GM23338 (cell line): ENCODE results near the gene GMPS. TPM values are rescaled to one million over a fixed set of nuclear protein-coding genes. Genes with fewer than 3 reads are reported as not detected.

ENCODE experiments used
- ATAC-seq: fragments of 200-7000 bp; cut with Tn5 transposase; 3 replicates; pipeline ENCODE4 v1.9.1; 2020
- DNase-seq: peaks from one replicate; pipeline ENCODE4 v3.0.0-alpha.2; 2015; ENCODE audit warnings: low spot score
- H2AFZ ChIP-seq: fragments of 200-600 bp; sonication (generic); 2 replicates; pipeline ENCODE4 v1.8.0; 2016; ENCODE audit warnings: antibody characterized with exemption, mild to moderate bottlenecking, moderate library complexity
- H3F3A ChIP-seq: fragments of 200-600 bp; sonication (generic); replicated peaks from 2 replicates; pipeline ENCODE4 v1.8.0; 2017; ENCODE audit warnings: antibody characterized with exemption, mixed run types, low read depth
- H3K27ac ChIP-seq: fragments of 200-600 bp; sonication (generic); 2 replicates; pipeline ENCODE4 v1.6.1; 2016; ENCODE audit warnings: low read depth
- H3K27me3 ChIP-seq: fragments of 200-600 bp; sonication (generic); 2 replicates; pipeline ENCODE4 v1.8.0; 2016; ENCODE audit warnings: mild to moderate bottlenecking, mixed run types, moderate library complexity; ENCODE audit not compliant: insufficient read depth
- H3K36me3 ChIP-seq: fragments of 200-600 bp; sonication (generic); 2 replicates; pipeline ENCODE4 v1.8.0; 2016; ENCODE audit warnings: mild to moderate bottlenecking; ENCODE audit not compliant: insufficient read depth
- H3K4me1 ChIP-seq: fragments of 200-600 bp; sonication (generic); 2 replicates; pipeline ENCODE4 v1.8.0; 2016; ENCODE audit warnings: mild to moderate bottlenecking, moderate library complexity; ENCODE audit not compliant: insufficient read depth
- H3K4me2 ChIP-seq: fragments of 200-600 bp; sonication (generic); 2 replicates; pipeline ENCODE4 v1.7.1; 2017; ENCODE audit warnings: mixed run types
- H3K4me3 ChIP-seq: fragments of 200-600 bp; sonication (generic); 2 replicates; pipeline ENCODE4 v1.6.1; 2016; ENCODE audit warnings: mixed run types
- H3K79me2 ChIP-seq: fragments of 200-600 bp; sonication (generic); replicated peaks from 2 replicates; pipeline ENCODE4 v1.8.0; 2017; ENCODE audit warnings: mild to moderate bottlenecking; ENCODE audit not compliant: insufficient read depth
- H3K9me2 ChIP-seq: fragments of 200-600 bp; sonication (generic); 2 replicates; pipeline ENCODE4 v1.8.0; 2017; ENCODE audit not compliant: insufficient read depth
- H4K20me1 ChIP-seq: fragments of 200-600 bp; sonication (generic); replicated peaks from 2 replicates; pipeline ENCODE4 v1.8.0; 2017; ENCODE audit warnings: mild to moderate bottlenecking; ENCODE audit not compliant: insufficient read depth
- H3K27ac Mint-ChIP-seq: 2 replicates; pipeline ENCODE4 v1.8.0; 2020; ENCODE audit warnings: inconsistent platforms, mild to moderate bottlenecking, moderate library complexity, mixed read lengths
- H3K27me3 Mint-ChIP-seq: 3 replicates; pipeline ENCODE4 v1.8.0; 2022; ENCODE audit warnings: low read depth, mild to moderate bottlenecking, moderate library complexity, mixed read lengths, inconsistent platforms; ENCODE audit not compliant: insufficient read depth, poor library complexity
- H3K36me3 Mint-ChIP-seq: 3 replicates; pipeline ENCODE4 v1.8.0; 2021; ENCODE audit warnings: low read depth, mild to moderate bottlenecking, inconsistent platforms, moderate library complexity, mixed read lengths
- H3K4me1 Mint-ChIP-seq: 3 replicates; pipeline ENCODE4 v1.8.0; 2020; ENCODE audit warnings: mild to moderate bottlenecking, inconsistent platforms, mixed read lengths
- H3K4me3 Mint-ChIP-seq: 3 replicates; pipeline ENCODE4 v1.8.0; 2021; ENCODE audit warnings: moderate library complexity, mild to moderate bottlenecking, inconsistent platforms, mixed read lengths
- H3K9me3 Mint-ChIP-seq: 3 replicates; pipeline ENCODE4 v1.8.0; 2020; ENCODE audit warnings: moderate library complexity, mild to moderate bottlenecking, inconsistent platforms, mixed read lengths
- EZH2 ChIP-seq: fragments of 200-600 bp; sonication (generic); IDR thresholded peaks from one replicate; pipeline ENCODE4 v1.8.0; 2017; ENCODE audit warnings: antibody characterized with exemption, mild to moderate bottlenecking, low read depth; ENCODE audit not compliant: unreplicated experiment
- EZH2phosphoT487 ChIP-seq: fragments of 200-600 bp; sonication (generic); IDR thresholded peaks from one replicate; pipeline ENCODE4 v1.8.1; 2018; ENCODE audit warnings: antibody characterized with exemption; ENCODE audit not compliant: unreplicated experiment
- JUNB ChIP-seq: IDR thresholded peaks from one replicate; pipeline ENCODE4 v1.6.1; 2016; ENCODE audit warnings: antibody characterized with exemption; ENCODE audit not compliant: unreplicated experiment
- POLR2AphosphoS5 ChIP-seq: IDR thresholded peaks from 2 replicates; pipeline ENCODE4 v1.6.1; 2016; ENCODE audit warnings: antibody characterized with exemption, low read depth
- REST ChIP-seq: IDR thresholded peaks from one replicate; pipeline ENCODE4 v1.6.1; 2018; ENCODE audit warnings: antibody characterized with exemption; ENCODE audit not compliant: unreplicated experiment
- ZNF114 ChIP-seq: fragments of 250-450 bp; sonication (Bioruptor Pico); IDR thresholded peaks from 2 replicates; pipeline ENCODE4 v1.5.0; 2020; ENCODE audit warnings: mild to moderate bottlenecking, moderate library complexity
- ZNF331 ChIP-seq: fragments of 250-450 bp; sonication (Bioruptor Pico); IDR thresholded peaks from 2 replicates; pipeline ENCODE4 v1.5.0; 2020; ENCODE audit warnings: low read depth, mild to moderate bottlenecking, moderate library complexity
- polyA plus RNA-seq: library from polyadenylated mRNA; unstranded; fragments of >200 nt; fragmentation: Nextera tagmentation; extraction: Ambion mirVana; gene quantifications from 2 replicates; pipeline ENCODE4 v1.2.1, GENCODE V29; 2016
- total RNA-seq: library from RNA; depleted of rRNA; stranded (reverse); fragments of >200 nt; shearing (Covaris generic); gene quantifications from 2 replicates; pipeline ENCODE4 v1.2.3, GENCODE V29; 2014
- TF ChIP-seq, protein P1 (sequence below): IDR thresholded peaks from 2 replicates; pipeline ENCODE4 v1.6.1; 2016; ENCODE audit warnings: antibody characterized with exemption
- TF ChIP-seq, protein P2 (sequence below): fragments of 250-450 bp; sonication (Bioruptor Pico); IDR thresholded peaks from 2 replicates; pipeline ENCODE4 v1.5.0; 2020; ENCODE audit warnings: mild to moderate bottlenecking, moderate library complexity
- TF ChIP-seq, protein P3 (sequence below), 2 experiments: fragments of 200-600 bp in 1 of 2; sonication (generic) in 1 of 2; conservative IDR thresholded peaks; 2 replicates each; pipeline versions ENCODE4 v1.5.1 to v1.6.1; 2016 to 2017; ENCODE audit warnings: antibody characterized with exemption in 2 of 2, low read depth in 2 of 2, mild to moderate bottlenecking in 2 of 2, moderate library complexity in 1 of 2

Gene GMPS
- total and polyA plus RNA-seq, 2 experiments from 2014 or later = 72.0 to 145 TPM

DNA sequence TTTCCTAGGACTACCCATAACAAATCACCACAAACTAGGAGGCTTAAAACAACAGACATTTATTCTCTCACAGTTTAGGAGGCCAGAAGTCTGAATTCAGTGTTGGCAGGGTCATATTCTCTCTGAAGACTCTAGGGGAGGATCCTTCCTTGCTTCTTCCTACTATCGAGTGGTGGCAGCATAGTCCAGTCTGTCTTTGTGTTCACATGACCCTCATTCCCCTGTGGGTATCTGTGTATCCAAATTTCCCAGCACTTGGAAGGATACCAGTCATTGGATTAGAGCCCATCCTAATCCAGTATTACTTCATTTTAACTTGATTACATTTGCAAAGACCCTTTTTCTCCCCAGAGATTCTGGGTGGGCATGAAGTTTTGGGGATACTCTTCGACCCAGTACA is 63.8 kb downstream of the GMPS start:
- no peak overlapping the region for H3K4me3 ChIP-seq
- H3K79me2 ChIP-seq = no peaks in the 10 kb centered on the region
- TF ChIP-seq POLR2AphosphoS5 = no peak
- TF ChIP-seq EZH2phosphoT487 = no peak
- TF ChIP-seq, protein P1, sequence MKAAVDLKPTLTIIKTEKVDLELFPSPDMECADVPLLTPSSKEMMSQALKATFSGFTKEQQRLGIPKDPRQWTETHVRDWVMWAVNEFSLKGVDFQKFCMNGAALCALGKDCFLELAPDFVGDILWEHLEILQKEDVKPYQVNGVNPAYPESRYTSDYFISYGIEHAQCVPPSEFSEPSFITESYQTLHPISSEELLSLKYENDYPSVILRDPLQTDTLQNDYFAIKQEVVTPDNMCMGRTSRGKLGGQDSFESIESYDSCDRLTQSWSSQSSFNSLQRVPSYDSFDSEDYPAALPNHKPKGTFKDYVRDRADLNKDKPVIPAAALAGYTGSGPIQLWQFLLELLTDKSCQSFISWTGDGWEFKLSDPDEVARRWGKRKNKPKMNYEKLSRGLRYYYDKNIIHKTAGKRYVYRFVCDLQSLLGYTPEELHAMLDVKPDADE = no peak
- TF ChIP-seq ZNF331 (CRISPR knock-in tag) = no peak
- no peak for TF ChIP-seq EZH2
- TF ChIP-seq, protein P2, sequence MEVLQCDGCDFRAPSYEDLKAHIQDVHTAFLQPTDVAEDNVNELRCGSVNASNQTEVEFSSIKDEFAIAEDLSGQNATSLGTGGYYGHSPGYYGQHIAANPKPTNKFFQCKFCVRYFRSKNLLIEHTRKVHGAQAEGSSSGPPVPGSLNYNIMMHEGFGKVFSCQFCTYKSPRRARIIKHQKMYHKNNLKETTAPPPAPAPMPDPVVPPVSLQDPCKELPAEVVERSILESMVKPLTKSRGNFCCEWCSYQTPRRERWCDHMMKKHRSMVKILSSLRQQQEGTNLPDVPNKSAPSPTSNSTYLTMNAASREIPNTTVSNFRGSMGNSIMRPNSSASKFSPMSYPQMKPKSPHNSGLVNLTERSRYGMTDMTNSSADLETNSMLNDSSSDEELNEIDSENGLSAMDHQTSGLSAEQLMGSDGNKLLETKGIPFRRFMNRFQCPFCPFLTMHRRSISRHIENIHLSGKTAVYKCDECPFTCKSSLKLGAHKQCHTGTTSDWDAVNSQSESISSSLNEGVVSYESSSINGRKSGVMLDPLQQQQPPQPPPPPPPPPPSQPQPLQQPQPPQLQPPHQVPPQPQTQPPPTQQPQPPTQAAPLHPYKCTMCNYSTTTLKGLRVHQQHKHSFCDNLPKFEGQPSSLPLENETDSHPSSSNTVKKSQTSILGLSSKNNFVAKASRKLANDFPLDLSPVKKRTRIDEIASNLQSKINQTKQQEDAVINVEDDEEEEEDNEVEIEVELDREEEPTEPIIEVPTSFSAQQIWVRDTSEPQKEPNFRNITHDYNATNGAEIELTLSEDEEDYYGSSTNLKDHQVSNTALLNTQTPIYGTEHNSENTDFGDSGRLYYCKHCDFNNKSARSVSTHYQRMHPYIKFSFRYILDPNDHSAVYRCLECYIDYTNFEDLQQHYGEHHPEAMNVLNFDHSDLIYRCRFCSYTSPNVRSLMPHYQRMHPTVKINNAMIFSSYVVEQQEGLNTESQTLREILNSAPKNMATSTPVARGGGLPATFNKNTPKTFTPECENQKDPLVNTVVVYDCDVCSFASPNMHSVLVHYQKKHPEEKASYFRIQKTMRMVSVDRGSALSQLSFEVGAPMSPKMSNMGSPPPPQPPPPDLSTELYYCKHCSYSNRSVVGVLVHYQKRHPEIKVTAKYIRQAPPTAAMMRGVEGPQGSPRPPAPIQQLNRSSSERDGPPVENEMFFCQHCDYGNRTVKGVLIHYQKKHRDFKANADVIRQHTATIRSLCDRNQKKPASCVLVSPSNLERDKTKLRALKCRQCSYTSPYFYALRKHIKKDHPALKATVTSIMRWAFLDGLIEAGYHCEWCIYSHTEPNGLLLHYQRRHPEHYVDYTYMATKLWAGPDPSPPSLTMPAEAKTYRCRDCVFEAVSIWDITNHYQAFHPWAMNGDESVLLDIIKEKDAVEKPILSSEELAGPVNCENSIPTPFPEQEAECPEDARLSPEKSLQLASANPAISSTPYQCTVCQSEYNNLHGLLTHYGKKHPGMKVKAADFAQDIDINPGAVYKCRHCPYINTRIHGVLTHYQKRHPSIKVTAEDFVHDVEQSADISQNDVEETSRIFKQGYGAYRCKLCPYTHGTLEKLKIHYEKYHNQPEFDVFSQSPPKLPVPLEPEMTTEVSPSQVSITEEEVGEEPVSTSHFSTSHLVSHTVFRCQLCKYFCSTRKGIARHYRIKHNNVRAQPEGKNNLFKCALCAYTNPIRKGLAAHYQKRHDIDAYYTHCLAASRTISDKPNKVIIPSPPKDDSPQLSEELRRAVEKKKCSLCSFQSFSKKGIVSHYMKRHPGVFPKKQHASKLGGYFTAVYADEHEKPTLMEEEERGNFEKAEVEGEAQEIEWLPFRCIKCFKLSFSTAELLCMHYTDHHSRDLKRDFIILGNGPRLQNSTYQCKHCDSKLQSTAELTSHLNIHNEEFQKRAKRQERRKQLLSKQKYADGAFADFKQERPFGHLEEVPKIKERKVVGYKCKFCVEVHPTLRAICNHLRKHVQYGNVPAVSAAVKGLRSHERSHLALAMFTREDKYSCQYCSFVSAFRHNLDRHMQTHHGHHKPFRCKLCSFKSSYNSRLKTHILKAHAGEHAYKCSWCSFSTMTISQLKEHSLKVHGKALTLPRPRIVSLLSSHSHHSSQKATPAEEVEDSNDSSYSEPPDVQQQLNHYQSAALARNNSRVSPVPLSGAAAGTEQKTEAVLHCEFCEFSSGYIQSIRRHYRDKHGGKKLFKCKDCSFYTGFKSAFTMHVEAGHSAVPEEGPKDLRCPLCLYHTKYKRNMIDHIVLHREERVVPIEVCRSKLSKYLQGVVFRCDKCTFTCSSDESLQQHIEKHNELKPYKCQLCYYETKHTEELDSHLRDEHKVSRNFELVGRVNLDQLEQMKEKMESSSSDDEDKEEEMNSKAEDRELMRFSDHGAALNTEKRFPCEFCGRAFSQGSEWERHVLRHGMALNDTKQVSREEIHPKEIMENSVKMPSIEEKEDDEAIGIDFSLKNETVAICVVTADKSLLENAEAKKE (CRISPR knock-in tag) = no peak
- no peak for TF ChIP-seq ZNF114 (CRISPR knock-in tag)
- no peak for TF ChIP-seq REST
- TF ChIP-seq JUNB = no peak
- TF ChIP-seq, protein P3, sequence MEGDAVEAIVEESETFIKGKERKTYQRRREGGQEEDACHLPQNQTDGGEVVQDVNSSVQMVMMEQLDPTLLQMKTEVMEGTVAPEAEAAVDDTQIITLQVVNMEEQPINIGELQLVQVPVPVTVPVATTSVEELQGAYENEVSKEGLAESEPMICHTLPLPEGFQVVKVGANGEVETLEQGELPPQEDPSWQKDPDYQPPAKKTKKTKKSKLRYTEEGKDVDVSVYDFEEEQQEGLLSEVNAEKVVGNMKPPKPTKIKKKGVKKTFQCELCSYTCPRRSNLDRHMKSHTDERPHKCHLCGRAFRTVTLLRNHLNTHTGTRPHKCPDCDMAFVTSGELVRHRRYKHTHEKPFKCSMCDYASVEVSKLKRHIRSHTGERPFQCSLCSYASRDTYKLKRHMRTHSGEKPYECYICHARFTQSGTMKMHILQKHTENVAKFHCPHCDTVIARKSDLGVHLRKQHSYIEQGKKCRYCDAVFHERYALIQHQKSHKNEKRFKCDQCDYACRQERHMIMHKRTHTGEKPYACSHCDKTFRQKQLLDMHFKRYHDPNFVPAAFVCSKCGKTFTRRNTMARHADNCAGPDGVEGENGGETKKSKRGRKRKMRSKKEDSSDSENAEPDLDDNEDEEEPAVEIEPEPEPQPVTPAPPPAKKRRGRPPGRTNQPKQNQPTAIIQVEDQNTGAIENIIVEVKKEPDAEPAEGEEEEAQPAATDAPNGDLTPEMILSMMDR (conservative IDR thresholded peaks at IDR 0.05; ENCODE audit: low read depth in 2 of 2) = no peak
- H4K20me1 ChIP-seq = peaks cover 10% of the 10 kb centered on the region; the same call in 1 of the 2 replicates
- H3F3A ChIP-seq = no peaks in the 10 kb centered on the region
- Mint-ChIP-seq H3K27ac (no peak overlapping the region), H3K4me1 (no peaks in the 10 kb centered on the region), H3K27me3 (peaks cover 4% of the 10 kb centered on the region), H3K36me3 (peaks cover 53% of the 10 kb centered on the region), H3K4me3 (no peak overlapping the region), H3K9me3 (no peaks in the 10 kb centered on the region)
- DNase-seq (no peak), ATAC-seq (no peak)
- H3K4me1 ChIP-seq = no peaks in the 10 kb centered on the region
- H2AFZ ChIP-seq = no peak overlapping the region
- H3K27me3 ChIP-seq = no peaks in the 10 kb centered on the region
- no peak overlapping the region for H3K4me2 ChIP-seq
- H3K27ac ChIP-seq = no peak overlapping the region
- H3K36me3 ChIP-seq = peaks cover 23% of the 10 kb centered on the region; the same call in 1 of the 2 replicates
- no peaks in the 10 kb centered on the region for H3K9me2 ChIP-seq
